Stimulated activated CD8-positive, alpha-beta memory T cell treated with anti-CD3 and anti-CD28 coated beads, Interleukin-12 subunit alpha, Interleukin-12 subunit beta, amount 100 ng/mL, for 4 hours (primary cell): ENCODE measurements around the gene P2RY6.

Experiments used
- DNase-seq: peaks from one replicate; pipeline ENCODE4 v3.0.0-alpha.2; 2020; ENCODE audit warnings: low read depth

Gene P2RY6

DNA sequence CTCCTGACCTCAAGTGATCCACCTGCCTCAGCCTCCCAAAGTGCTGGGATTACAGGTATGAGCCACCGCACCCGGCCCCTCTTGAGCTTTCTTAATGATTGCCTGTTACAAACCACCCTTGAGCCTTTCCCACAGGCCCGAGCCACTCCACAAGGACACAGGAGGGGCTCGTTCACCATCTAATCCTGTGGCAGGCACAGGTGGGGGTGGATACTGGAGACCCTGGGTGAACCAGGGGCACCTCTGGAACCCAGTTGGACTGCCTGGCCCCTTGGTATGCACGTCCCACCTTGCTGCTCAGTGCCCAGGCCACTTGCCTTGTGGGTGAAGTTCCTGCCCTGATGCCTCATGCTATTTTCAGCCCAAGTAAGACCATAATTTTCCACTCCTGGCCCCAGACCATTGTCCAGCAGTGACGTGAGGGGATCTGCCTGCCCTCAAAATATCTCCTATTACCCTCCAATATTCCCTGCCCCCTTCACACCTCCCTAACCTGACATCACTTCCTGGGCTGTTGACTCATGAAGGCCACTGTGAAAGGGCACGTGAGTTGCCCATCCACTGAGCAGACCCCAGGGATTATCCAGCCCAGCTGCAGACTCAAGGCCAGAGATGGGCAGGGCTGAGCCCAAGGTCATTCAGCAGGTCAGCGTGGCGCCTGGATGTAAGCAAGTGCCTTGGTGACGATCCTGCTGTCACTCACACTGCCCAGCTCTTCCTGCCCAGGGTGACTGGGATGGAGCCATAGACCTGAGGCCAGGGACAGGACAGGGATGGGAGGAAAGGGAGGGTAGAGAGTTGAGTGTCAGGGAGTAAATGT is 34.5 kb upstream of the P2RY6 start:
- DNase-seq, result no peak

DNA sequence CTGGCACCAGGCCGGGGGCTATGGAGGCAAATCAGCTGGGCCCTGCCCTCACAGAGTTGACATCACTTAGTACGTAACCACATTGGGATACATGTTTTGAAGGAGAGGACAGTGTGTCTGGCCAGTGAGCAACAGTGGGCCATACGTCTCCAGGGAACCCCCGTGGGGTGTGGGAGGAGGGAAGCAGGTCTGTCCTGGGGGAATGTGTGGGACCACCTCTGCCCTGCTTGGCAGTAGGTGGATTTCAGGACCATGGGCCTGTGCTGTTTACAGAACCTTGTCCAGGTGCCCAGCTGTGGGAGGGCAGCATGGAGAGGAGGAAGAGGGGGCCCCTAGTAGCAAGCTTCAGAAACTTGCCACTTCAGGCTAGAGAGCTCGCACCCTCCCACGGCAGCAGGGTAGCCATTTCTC is 33.0 kb upstream of the P2RY6 start:
- DNase-seq, result no peak

DNA sequence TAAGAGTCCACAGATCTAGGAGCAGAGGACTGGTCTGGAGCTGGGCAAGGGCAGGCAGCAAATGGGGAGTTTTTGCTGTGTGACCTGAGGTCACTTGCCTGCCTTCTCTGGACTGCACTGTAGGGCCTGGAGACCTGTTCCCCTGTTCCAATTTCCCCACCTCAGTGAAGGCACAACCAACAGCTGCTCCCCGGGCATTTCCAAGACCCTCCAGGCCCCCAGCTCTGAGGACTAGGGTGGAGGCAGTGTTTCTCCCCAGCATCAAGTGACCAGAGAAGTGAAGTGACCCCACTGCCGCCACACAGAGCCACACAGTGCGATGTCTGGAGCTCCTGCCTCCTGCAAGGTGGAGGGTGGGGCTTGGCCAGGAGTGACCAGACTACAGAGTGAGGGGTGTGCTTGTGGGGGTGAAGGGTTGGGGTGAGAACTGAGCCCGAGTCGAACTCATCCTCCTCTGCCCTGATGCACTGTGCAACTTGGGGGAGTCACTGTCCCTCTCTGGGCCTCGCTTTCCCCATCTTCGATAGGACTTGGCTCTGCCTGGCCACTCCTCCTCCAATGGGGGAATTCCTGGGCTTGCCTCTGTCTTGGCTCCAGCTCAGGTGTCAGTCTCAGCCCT is 32.5 kb upstream of the P2RY6 start:
- no peak for DNase-seq

DNA sequence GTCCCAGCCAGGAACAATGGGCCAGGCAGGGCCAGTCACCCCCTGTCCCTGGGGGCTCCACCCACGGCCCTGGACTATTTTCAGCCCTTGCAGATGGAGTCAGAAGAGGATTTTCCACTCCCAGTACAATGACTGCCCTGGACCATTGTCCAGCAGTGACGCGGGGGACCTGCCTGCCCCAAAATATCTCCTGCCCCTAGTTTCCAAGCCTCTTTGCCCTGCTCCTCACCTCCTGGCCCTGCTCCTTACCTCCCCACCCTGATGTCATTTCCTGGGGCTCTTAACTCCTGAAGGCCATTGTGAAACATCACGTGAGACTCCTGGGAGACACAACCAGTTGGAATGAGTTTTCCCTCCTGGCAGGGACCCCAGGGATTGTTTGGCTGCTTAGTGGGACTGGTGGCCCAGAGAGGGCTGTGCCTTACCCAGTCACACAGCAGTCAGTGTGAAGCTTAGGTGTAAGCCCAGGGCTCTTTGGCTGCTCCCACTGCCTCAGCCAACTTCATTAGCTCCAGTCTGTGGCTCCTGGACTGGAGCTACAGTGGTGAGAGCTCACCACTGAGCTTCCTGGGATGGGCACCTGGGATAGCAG is 31.9 kb upstream of the P2RY6 start:
- no peak for DNase-seq

DNA sequence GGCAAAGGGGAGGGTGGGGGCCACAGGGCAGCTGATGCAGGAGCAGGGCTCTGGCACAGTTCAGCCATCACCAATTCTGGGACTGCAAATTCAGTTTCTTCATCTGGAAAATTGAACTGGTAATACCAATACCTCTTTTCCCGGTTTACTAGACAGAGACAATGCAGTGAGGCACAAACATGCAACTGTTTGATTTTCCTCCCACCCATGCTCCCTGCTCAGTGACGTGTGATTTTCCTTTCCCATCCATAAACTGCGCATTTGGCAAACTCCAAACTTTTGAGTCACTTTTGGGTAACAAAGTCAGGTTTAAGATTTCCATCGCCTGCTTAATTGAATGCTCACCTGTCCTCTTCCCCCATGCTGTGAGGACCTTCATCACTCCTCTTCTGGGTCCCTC is 30.8 kb upstream of the P2RY6 start:
- no peak for DNase-seq

DNA sequence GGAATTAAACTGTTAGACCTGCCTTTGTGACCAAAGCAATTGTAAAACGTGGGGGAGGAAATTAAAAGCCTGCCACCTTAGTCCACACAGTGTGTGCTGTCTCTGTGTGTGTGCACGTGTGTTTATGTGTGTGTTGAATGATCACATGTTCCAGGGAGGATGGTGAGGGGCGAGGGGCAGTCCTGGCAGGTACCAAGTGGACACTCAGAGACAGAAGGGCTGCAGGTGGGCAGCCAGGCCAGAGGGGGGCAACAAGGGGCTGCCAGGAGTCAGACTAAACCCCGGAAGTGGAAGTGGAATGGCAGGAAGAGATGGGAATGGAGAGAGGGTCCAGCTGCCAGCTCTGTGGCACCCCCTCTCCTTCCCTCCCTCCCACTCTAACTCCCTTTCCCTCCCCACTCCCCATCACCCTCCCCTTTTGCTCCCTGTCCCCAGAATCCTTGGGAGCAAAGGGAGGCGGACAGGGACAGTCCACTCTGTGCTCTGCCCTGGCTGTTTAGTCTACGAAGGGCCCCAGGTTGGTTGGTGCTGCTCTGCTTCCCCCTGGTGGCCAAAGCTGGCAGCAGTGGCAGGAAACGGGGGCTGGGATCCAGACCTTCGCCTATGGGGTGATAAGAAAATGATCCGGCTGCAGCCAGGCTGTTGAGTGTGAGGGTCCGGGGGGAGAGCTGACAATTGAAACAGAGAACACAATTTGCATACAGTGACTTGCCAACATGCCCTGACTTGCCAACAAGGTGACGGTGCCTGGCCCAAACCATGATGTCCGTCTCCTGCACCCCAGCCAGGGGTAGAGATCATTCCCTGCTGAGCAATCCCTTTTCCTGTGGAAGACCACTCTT is 29.7 kb upstream of the P2RY6 start:
- DNase-seq, result peak; percentile 49

DNA sequence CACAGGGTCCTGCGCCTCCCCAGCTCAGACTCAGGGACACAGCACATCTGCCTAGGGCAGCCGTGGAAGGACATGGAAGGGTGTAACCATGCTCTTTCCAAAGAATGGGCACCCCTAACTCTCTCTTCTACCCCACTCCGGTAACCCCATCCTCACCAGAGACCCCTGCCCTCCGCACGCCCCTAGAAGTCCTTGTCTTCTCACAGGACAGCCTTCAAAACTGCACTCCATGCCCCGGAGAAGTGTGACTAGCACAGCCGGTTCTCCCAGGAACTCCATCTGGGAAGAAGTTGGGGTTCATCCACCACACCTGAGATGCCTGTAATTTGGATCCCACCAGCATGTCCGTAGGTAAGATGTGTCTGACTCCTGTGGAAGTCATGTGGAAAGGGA is 29.0 kb upstream of the P2RY6 start:
- no peak for DNase-seq

DNA sequence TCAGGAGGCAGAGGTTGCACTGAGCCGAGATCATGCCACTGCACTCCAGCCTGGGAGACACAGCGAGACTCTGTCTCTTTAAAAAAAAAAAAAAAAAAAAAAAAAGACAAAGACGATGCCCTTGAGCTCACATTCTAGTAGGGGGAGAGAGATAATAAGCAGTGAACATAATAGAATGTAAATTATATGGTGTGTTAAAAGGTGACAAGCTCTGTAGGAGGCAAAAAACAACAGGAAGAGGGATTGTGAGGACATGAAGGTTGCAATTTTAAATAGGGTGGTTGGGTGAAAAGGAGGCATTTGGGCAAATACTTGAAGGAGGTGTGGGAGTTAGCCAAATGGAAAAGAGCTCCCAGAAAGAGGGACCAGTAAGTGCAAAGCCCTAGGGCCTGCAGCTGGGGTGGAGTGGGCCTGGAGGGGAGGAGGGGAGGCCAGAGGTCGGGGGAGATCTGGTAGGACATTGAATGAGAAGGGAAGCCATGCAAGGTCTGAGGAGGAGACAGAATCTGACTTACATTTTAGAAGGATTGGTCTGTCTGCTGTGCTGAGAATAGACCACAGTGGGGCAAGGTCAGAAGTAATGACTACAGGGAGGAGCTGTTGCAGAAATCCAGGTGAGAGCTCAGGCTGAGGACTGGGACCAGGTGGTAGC is 27.4 kb upstream of the P2RY6 start:
- DNase-seq, result no peak

DNA sequence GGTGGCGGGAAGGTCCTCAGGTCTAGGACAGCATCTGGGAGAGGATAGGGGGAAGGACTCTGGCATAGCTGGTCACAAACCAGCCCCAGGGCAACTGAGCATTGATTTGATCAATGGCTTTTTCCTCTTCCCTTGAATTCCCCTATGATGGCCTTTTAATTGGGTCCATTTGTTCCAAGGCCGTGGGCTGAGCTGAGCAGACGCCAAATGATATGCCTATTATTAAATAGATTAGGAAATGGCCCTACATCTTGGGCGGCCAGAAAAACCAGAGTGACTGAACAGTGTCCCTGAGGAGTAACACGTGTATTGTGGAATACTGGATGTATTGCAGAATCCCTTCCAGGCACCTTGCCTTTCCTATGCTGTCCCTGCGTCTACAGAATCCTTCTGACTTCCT is 26.7 kb upstream of the P2RY6 start:
- DNase-seq, result no peak

DNA sequence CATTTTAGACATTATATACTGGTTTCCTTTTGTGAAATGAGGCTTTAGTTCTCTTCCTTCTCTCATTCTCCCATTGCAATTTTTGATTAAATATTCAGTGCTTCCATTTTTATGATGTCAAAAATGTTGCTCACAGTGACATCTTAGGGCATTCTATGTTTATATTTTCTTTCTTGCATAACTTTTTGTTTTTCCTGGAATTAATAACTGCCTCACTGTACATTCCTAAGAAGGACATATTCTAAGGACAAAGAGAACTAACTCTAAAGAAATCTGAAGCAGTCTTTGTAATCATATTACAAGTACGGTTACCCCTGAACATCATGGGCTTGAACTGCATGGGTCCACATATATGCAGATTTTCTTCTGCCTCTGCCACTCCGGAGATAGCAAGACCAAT is 25.8 kb upstream of the P2RY6 start:
- no peak for DNase-seq

DNA sequence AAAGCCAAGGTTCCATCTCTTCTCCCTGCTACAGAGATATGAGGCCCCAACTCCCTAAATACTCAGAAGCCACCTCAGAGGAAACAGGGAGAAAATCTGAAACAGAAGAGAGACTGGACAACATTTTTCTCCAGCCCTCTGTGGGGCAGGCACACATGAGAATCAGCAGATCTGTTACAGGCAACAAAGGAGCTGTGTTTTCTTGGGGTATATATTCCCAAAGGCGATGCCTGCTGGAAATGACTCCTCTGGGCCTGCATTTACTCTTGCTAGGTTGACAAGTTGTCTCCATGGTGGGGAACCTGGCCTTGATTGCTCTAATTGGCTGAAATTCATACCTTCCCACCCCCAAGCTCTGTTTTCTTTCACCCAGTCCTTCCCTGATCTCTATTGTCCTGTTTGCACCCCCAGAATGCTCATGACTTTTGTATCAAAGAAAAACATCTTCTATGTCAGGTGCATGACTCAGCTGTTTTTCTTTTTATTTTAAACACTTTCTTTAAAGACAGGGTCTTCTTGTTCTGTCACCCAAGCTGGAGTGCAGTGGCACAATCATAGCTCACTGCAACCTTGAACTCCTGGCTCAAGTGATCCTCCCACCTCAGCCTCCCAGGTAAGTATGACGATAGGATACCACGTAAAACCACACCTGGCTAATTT is 23.5 kb upstream of the P2RY6 start:
- no peak for DNase-seq

DNA sequence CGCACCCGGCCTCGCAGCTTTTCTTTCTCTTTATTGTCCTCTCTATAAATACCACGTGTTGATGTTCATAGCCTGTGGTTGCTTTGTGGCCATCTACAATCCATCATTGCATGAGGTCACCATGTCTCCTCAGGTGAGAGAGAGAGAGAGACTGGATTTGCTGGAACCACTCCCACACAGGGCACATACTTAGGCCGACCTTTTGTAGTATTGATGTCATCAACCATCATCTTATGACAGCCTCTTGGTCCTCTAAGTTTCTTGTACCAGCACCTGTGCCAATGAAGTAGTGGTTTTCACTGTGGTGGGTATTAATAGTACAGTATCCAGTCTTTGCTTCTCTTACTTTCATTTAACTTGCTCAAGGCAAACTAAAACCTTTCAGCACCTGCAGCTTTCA is 22.8 kb upstream of the P2RY6 start:
- no peak for DNase-seq

DNA sequence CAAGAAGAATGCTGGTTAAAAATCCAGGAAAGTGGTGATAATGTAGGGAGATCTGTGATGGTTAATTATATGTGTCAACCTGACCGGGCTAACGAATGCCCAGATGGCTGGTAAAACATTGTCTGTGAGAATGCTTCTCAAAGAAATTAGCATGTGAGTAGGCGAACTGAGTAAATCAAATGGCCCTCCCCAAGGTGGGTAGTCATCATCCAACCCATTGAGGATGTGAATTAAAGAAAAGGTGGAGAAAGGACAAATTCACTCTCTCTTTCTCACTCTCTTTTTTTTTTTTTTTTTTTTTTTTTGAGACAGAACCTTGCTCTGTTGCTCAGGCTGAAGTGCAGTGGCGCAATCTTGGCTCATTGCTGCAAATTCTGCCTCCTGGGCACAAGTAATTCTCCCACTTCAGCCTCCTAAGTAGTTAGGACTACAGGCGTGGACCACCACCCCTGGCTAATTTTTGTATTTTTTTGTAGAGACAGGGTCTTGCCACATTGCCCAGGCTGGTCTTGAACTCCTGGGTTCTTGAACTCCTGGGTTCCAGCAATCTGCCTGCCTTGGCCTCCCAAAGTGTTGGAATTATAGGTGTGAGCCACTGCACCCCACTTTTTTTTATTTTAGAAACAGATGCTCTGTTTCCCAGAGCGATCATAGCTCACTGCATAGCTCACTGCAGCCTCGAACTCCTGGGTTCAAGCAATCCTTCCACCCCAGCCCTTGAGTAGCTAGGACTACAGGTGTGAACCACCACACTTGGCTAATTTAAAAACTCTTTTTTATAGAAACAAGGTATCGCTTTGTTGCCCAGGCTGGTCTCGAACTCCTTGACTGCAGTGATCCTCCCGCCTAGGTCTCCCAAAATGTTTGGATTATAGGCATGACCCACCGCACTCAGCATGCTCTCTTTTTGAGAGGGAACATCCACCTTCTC is 22.0 kb upstream of the P2RY6 start:
- DNase-seq, result no peak

DNA sequence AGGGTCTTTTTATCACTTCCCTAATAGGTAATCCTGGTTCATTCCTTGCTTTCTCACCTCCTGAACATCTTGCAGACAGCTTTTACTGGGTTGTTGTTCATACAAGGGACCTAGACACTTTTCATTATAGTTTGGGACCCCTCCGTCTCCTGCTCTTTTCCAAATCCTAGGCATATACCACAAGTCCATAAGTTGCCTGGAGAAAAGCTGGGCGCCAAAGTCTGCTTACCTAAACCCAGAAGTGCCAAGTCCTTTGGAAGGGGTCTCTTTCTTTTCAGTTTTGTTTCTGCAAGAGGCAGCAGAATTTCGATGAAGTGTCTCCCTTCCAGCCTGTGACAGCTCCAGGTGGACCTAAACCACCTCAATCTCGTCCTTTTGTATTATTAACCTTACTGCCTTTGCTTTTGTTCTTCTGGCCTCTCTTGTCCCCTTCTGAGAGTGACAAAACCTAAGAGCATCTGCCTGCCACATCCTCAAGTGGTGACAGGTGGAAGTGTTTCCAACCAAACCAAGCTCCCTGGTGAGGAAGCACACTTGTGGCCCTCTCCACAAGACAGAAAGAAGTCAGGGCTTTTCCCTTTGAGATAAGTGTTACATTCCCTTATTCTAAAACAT is 19.5 kb upstream of the P2RY6 start:
- no peak for DNase-seq

DNA sequence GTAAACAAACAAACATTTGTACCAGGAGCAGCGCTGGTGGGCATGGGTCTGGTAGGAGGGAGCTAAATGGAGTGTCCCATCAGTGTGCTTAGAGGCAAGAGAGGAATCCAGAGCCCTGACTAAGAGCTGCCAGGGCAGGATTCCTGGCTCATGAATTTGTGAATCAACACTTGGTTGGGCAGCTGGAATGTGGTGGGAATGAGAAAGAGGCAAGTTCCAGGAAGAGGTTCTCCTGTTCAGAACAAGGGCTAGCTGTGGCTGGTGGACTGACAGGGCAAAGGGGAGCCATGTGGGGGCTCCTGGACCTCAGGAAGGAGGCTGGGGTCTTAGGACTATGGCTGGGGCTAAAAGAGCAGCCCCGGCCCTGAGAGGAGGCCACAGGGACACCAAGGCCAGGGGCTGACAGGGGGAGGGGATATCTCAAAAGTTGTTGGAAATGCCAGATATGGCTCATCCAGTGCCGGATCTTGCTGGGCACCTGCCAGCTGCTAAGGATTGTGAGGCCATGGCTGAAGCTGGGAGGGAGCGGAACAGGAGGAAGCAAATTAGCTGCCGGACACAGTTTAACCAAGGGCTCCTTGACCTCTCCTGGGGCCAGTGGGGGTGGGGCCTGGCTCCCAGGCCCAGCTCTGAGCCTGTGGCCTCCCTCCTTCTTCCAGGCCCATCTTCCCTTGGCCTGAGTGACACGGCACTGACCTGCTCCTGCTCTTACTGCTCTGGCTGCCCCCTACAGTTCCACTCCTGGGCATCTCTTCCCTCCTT is 14.6 kb upstream of the P2RY6 start:
- no peak for DNase-seq

DNA sequence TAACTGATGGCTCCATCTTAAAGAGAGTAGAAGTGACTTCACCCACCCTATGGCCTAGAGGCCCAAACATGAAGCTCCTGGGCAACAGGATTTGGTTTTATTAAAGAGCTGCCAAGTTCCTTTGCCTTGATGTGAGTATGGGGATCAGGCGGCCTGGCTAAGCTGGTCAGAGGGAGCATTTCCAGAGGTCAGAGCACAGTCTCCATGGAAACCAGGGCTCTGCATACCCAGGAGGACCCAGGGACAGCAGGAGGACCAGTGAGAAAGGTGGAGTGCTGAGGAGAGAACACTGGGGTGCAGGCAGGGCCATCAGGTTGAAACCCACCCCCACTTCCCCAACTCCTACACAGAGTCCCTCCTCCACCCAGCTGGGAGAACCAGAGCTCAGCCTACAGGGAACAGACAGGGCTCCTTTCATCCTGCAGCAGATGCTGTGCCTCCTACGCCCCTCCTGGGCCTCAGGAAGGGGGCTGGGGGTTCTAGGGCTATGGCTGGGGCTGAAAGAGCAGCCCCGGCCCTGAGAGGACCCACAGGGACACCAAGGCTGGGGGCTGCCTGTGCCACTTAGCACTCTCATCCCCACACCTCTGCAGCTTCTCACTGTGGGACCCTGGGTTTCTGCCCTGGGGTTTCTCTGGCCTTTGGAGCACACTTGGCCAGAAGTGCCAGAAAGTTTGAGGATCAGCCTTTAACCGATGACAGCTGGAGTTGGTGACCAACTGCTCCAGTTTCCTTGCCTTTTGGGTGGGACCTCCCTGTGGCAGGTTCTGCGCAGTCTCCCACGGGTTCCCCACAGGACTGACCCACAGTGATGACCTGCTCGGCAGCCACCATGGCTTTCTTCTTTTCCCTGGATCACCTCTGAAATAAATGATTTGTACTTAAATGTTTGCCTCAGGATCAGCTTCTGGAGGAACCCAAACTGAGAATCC is 13.8 kb upstream of the P2RY6 start:
- DNase-seq, result no peak

DNA sequence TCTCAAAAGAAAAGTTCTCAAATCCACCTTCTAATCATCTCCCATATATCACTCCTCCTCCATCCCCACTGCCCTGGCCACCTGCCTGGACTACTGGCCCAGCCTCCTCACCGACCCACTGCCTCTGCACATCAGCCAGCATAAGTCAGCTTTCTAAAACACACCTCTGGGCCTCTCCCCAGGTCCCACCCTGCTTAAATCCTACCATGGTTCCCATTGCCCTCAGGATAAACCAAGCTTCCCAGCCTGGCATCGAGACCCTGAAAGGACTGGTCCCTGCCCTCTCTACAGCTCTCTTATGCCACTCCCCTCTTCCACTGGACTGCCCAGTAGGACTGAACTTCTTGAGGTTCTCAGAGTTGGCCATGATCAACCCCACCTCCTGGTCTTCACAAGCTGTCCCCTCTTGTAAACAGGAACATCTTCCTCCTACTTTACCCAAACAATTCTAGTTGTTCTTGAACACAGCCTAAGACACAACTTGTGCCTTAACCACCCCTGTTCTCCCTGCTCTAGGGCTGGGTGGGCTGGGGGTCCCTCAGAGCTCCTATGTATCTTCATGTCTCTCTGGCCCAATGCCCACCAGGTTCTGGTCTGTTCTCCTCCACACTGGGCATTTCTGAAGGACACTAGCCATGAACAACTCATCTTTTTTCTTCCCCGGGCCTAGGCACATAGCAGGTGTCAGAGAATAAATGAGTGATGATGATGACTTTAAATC is 12.6 kb upstream of the P2RY6 start:
- no peak for DNase-seq

DNA sequence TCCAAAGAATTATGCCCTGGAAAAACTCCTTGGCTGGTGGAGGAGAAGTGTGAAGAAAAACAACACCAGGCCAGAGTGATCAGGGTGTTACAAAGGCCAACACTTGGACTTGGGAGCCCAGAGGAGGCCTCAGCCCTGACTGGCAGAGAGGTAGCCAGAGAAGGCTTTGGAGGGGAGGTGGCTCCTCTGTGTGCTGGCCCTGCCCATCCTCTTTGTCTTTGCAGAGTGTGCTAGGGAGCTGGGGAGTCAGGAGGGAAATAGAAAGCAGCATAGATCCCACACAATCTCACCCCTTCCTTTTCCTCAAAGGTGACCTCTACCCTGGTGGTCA is 12.0 kb upstream of the P2RY6 start:
- no peak for DNase-seq
